ENCODE results near the gene TBL1X.
"Not testable (repeated sequence)": the region's sequence is repeated elsewhere in the genome, so short reads cannot be mapped to it uniquely, and the experiment has no call there.

- not testable (repeated sequence) for TF ChIP-seq CTCF (conservative IDR thresholded peaks at IDR 0.05; ENCODE audit: low read length); EZH2phosphoT487 (IDR thresholded peaks at IDR 0.05; ENCODE audit: borderline replicate concordance, low read depth, low read length)
Observed at GRCh38 chrX:9435086-9435485, 29.8 kb upstream of the TBL1X start.

Measured in OCI-LY7 (cell line).